ENCODE data around the gene SLC35B1.
A peak's percentile ranks its signal among the peaks of the same experiment; 100 is the strongest.

DNA sequence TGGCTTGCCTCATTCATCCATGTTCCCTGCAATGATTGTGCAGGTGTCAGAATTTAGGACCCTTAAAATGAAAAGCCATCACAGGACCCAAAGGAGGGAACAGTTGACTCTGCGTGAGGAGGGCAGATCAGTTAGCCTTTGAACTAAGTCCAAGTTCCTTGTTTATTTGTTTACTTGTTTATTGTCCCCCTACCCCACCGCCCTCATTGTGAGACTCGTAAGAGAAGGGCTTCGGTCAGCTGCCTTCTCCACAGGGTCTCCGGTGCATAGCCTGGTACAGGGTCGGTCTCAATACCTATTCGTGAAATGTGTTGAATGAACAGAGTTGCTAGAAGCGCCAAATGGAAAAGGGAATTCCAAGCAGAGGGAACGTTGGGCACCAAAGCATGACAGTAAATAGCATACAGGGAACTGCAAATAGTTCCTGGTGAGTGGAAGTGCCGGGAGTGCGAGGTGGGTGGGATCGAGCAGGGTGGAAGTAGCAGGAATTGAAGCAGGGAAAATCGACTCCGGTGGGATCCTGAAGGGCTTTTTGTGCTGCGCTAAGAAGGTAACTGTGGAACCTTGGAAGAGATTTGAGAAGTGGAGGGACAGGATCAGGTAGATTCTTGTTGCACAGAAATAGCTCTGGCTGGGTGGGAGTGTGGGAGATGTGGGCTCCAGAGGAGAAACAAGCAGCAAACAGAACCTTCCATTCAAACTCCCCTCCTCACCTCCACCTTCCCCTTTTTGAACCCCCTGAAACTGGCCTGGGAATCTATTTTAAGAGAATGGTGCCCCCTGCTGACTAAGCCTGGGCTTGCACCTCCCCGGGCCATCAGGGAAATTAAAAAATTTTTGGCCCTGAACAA, 12.7 kb downstream of the SLC35B1 start:
- TF ChIP-seq POLR2A (IDR thresholded peaks at IDR 0.05) (no peak), POLR2AphosphoS5 (IDR thresholded peaks at IDR 0.05) (no peak)
- TF ChIP-seq, protein P1, sequence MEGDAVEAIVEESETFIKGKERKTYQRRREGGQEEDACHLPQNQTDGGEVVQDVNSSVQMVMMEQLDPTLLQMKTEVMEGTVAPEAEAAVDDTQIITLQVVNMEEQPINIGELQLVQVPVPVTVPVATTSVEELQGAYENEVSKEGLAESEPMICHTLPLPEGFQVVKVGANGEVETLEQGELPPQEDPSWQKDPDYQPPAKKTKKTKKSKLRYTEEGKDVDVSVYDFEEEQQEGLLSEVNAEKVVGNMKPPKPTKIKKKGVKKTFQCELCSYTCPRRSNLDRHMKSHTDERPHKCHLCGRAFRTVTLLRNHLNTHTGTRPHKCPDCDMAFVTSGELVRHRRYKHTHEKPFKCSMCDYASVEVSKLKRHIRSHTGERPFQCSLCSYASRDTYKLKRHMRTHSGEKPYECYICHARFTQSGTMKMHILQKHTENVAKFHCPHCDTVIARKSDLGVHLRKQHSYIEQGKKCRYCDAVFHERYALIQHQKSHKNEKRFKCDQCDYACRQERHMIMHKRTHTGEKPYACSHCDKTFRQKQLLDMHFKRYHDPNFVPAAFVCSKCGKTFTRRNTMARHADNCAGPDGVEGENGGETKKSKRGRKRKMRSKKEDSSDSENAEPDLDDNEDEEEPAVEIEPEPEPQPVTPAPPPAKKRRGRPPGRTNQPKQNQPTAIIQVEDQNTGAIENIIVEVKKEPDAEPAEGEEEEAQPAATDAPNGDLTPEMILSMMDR (IDR thresholded peaks at IDR 0.05) = peak; percentile 80 to 93 (median 87)
